A549 treated with AZD9567 at 1 μM for 4 hours (cell line): Measurements from ENCODE around the gene NFAT5. TPM values are rescaled to one million over a fixed set of nuclear protein-coding genes. Genes with fewer than 3 reads are reported as not detected.

ENCODE experiments used
- total RNA-seq: library from RNA; stranded (reverse); fragments of 200-300 nt; extraction: Qiagen RNA extraction; gene quantifications from 5 replicates; pipeline ENCODE4 v1.2.3, GENCODE V29; 2022; ENCODE audit not compliant: insufficient read depth

Gene NFAT5, protein sequence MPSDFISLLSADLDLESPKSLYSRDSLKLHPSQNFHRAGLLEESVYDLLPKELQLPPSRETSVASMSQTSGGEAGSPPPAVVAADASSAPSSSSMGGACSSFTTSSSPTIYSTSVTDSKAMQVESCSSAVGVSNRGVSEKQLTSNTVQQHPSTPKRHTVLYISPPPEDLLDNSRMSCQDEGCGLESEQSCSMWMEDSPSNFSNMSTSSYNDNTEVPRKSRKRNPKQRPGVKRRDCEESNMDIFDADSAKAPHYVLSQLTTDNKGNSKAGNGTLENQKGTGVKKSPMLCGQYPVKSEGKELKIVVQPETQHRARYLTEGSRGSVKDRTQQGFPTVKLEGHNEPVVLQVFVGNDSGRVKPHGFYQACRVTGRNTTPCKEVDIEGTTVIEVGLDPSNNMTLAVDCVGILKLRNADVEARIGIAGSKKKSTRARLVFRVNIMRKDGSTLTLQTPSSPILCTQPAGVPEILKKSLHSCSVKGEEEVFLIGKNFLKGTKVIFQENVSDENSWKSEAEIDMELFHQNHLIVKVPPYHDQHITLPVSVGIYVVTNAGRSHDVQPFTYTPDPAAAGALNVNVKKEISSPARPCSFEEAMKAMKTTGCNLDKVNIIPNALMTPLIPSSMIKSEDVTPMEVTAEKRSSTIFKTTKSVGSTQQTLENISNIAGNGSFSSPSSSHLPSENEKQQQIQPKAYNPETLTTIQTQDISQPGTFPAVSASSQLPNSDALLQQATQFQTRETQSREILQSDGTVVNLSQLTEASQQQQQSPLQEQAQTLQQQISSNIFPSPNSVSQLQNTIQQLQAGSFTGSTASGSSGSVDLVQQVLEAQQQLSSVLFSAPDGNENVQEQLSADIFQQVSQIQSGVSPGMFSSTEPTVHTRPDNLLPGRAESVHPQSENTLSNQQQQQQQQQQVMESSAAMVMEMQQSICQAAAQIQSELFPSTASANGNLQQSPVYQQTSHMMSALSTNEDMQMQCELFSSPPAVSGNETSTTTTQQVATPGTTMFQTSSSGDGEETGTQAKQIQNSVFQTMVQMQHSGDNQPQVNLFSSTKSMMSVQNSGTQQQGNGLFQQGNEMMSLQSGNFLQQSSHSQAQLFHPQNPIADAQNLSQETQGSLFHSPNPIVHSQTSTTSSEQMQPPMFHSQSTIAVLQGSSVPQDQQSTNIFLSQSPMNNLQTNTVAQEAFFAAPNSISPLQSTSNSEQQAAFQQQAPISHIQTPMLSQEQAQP (N-terminal part only)
- total RNA-seq, result 4.3 to 7.8 TPM (median 6.1 TPM) in 5 replicates

DNA sequence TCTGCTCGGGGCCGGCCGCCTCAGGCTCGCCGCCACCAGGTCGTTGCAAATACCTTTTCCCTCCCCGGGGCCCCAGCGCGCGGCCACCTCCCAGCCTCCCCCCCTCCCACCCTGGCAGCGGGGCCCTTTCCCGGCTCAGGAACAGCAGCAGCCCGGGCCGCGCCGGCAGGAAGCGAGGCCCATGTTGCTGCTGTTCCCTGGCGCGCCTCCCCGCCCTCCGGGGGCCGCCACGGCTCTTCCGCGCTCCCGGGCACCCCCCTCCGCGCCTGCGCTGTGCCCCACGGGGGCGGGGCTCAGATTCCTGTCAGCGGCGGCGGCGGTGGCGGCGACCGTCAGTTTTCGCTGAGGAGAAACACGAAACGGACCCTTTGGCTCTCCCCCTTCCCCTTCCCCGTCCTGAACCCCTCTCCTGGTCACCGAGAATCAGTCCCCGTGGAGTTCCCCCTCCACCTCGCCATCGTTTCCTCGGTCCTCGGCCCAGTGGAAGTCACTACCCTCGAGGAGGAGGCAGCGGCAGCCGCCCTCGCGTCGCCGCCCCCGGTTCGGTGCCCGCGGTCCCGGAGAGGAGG is at the start of gene NFAT5:
Gene NFAT5 (plus strand): TSS at position 296 of the 569 bp plus-strand sequence. CDS start 336 bp downstream, outside the sequence.

GRCh38 chr16:69726313-69727060 is 160.7 kb downstream of the NFAT5 start, which contains the start of gene NQO1:
Gene NQO1 (minus strand): TSS chr16:69726560. CDS start chr16:69726439, 121 bp downstream.

Other genes starting within 250 kb of the NFAT5 start
- 26.1 to 43.4 TPM (median 40.4 TPM) in 5 replicates for gene PDF, start 235.4 kb upstream of the NFAT5 start, total RNA-seq
- 19.6 to 28.2 TPM (median 26.4 TPM) in 5 replicates for gene COG8, start 226.4 kb upstream of the NFAT5 start, total RNA-seq
- 54.0 to 62.3 TPM (median 58.0 TPM) in 5 replicates for gene NIP7, start 226.2 kb upstream of the NFAT5 start, total RNA-seq
- gene TMED6, start 214.2 kb upstream of the NFAT5 start, total RNA-seq, result 0.09 TPM in 1 of 5 replicates, not detected in the others
- 23.3 to 47.5 TPM (median 24.4 TPM) in 5 replicates for gene TERF2, start 180.0 kb upstream of the NFAT5 start, total RNA-seq
- gene CYB5B, start 141.3 kb upstream of the NFAT5 start, total RNA-seq, result 184 to 208 TPM (median 193 TPM) in 5 replicates
- gene NQO1, start 160.6 kb downstream of the NFAT5 start, total RNA-seq, result 2,343 to 2,555 TPM (median 2,462 TPM) in 5 replicates
- 109 to 122 TPM (median 112 TPM) in 5 replicates for gene NOB1, start 189.0 kb downstream of the NFAT5 start, total RNA-seq
- 19.5 to 26.1 TPM (median 21.5 TPM) in 5 replicates for gene WWP2, start 196.4 kb downstream of the NFAT5 start, total RNA-seq